Measurements from ENCODE around the gene HK3. TPM values are rescaled to one million over a fixed set of nuclear protein-coding genes. Genes with fewer than 3 reads are reported as not detected.

The HK3 gene
- total RNA-seq, 1 donor from 2014 or later, result not detected

- H3K36me3 Mint-ChIP-seq (ENCODE audit: low read depth), result peaks cover 20% of the 10 kb centered on the region
These were observed 42.8 kb upstream of the HK3 start for GRCh38 chr5:176941951-176942350.

GRCh38 chr5:176938472-176938871, 39.3 kb upstream of the HK3 start:
- Mint-ChIP-seq H3K36me3 (ENCODE audit: low read depth) (peaks cover 13% of the 10 kb centered on the region), H3K27ac (ENCODE audit: unreplicated experiment) (no peak overlapping the region), H3K4me1 (ENCODE audit: low read depth) (peaks cover 17% of the 10 kb centered on the region), H3K27me3 (ENCODE audit: low read depth) (no peaks in the 10 kb centered on the region), H3K4me3 (ENCODE audit: unreplicated experiment) (no peak overlapping the region), H3K9me3 (ENCODE audit: low read depth) (no peaks in the 10 kb centered on the region)
- no peak for DNase-seq (ENCODE audit: low spot score)
- no peak for TF ChIP-seq CTCF (IDR thresholded peaks at IDR 0.05)

More at GRCh38 chr5:176941951-176942350, 42.8 kb upstream of the HK3 start:
- no peak for TF ChIP-seq CTCF (IDR thresholded peaks at IDR 0.05)
- Mint-ChIP-seq H3K4me1 (ENCODE audit: low read depth) (peaks cover 3% of the 10 kb centered on the region), H3K27me3 (ENCODE audit: low read depth) (no peaks in the 10 kb centered on the region), H3K9me3 (ENCODE audit: low read depth) (no peaks in the 10 kb centered on the region), H3K27ac (ENCODE audit: unreplicated experiment) (no peak overlapping the region), H3K4me3 (ENCODE audit: unreplicated experiment) (no peak overlapping the region)
- DNase-seq (ENCODE audit: low spot score), result no peak

GRCh38 chr5:176935017-176935416, 35.9 kb upstream of the HK3 start:
- Mint-ChIP-seq H3K36me3 (ENCODE audit: low read depth) (peaks cover 12% of the 10 kb centered on the region), H3K4me1 (ENCODE audit: low read depth) (peaks cover 14% of the 10 kb centered on the region), H3K4me3 (ENCODE audit: unreplicated experiment) (no peak overlapping the region), H3K9me3 (ENCODE audit: low read depth) (no peaks in the 10 kb centered on the region), H3K27me3 (ENCODE audit: low read depth) (no peaks in the 10 kb centered on the region), H3K27ac (ENCODE audit: unreplicated experiment) (no peak overlapping the region)
- no peak for TF ChIP-seq CTCF (IDR thresholded peaks at IDR 0.05)
- no peak for DNase-seq (ENCODE audit: low spot score)

- H3K4me1 Mint-ChIP-seq (ENCODE audit: low read depth), result peaks cover 14% of the 10 kb centered on the region
- H3K27ac Mint-ChIP-seq (ENCODE audit: unreplicated experiment), result no peak overlapping the region
- no peak for TF ChIP-seq CTCF (IDR thresholded peaks at IDR 0.05)
- peaks cover 14% of the 10 kb centered on the region for H3K36me3 Mint-ChIP-seq (ENCODE audit: low read depth)
- H3K9me3 Mint-ChIP-seq (ENCODE audit: low read depth), result no peaks in the 10 kb centered on the region
- no peaks in the 10 kb centered on the region for H3K27me3 Mint-ChIP-seq (ENCODE audit: low read depth)
- no peak for DNase-seq (ENCODE audit: low spot score)
- no peak overlapping the region for H3K4me3 Mint-ChIP-seq (ENCODE audit: unreplicated experiment)
These were observed 35.3 kb upstream of the HK3 start for GRCh38 chr5:176934309-176934930.

GRCh38 chr5:176929654-176930053, 30.5 kb upstream of the HK3 start:
- no peak overlapping the region for H3K27ac Mint-ChIP-seq (ENCODE audit: unreplicated experiment)
- H3K9me3 Mint-ChIP-seq (ENCODE audit: low read depth), result no peaks in the 10 kb centered on the region
- no peak overlapping the region for H3K4me3 Mint-ChIP-seq (ENCODE audit: unreplicated experiment)
- no peak for DNase-seq (ENCODE audit: low spot score)
- no peaks in the 10 kb centered on the region for H3K27me3 Mint-ChIP-seq (ENCODE audit: low read depth)
- TF ChIP-seq CTCF (IDR thresholded peaks at IDR 0.05), result no peak
- no peaks in the 10 kb centered on the region for H3K4me1 Mint-ChIP-seq (ENCODE audit: low read depth)
- H3K36me3 Mint-ChIP-seq (ENCODE audit: low read depth), result peaks cover 14% of the 10 kb centered on the region

All from chondrocyte (in vitro differentiated cells).